HEK293 (cell line): ENCODE measurements around the gene LDAF1.
A peak's percentile ranks its signal among the peaks of the same experiment; 100 is the strongest.
"Not testable (repeated sequence)": the region's sequence is repeated elsewhere in the genome, so short reads cannot be mapped to it uniquely, and the experiment has no call there.

ENCODE experiments used
- CTCF ChIA-PET: fragments of 350-600 bp; formaldehyde crosslinking; extraction: SDS; loops from one replicate; lab custom pipeline; 2021; ENCODE audit warnings: antibody characterized with exemption; lab: Yijun Ruan, JAX
- POLR2A ChIA-PET: fragments of 300-600 bp; formaldehyde crosslinking; extraction: SDS; loops from one replicate; lab custom pipeline; 2020; ENCODE audit warnings: antibody characterized with exemption, inconsistent platforms; lab: Yijun Ruan, JAX
- H3K27ac ChIP-seq: fragments of 200-500 bp; sonication (Bioruptor generic); 2 replicates; pipeline ENCODE4 v1.5.1; 2014; ENCODE audit warnings: low read depth, low read length, control low read depth, inconsistent platforms; ENCODE audit errors: extremely low read depth
- H3K36me3 ChIP-seq, 2 experiments: fragments of 200-500 bp in 1 of 2; sonication (Bioruptor generic) in 1 of 2; 1 replicate in 1 of 2; 2 replicates in 1 of 2; pipeline ENCODE4 v1.5.1; 2014 to 2017; ENCODE audit warnings: inconsistent platforms in 2 of 2, low read length in 2 of 2; ENCODE audit not compliant: control insufficient read depth in 2 of 2, insufficient read depth in 1 of 2
- H3K4me1 ChIP-seq: fragments of 200-500 bp; sonication (Bioruptor generic); 2 replicates; pipeline ENCODE4 v1.5.1; 2014; ENCODE audit warnings: mild to moderate bottlenecking, low read length, inconsistent platforms; ENCODE audit not compliant: control insufficient read depth, insufficient read depth
- H3K4me3 ChIP-seq: 2 replicates; pipeline ENCODE4 v1.5.1; 2011; ENCODE audit warnings: low read depth, mild to moderate bottlenecking, control low read depth, low read length, moderate library complexity
- H3K9me3 ChIP-seq: fragments of 200-500 bp; sonication (Bioruptor generic); 2 replicates; pipeline ENCODE4 v1.5.1; 2014; ENCODE audit warnings: low read depth, low read length, inconsistent platforms; ENCODE audit not compliant: control insufficient read depth, insufficient read depth
- SP2 ChIP-seq: fragments of 450-650 bp; formaldehyde crosslinking; IDR thresholded peaks from 2 replicates; pipeline ENCODE4 v1.5.1; 2016; ENCODE audit warnings: missing biosample characterization, missing genetic modification characterization
- SP3 ChIP-seq: fragments of 450-650 bp; formaldehyde crosslinking; IDR thresholded peaks from 2 replicates; pipeline ENCODE4 v1.5.1; 2016; ENCODE audit warnings: missing biosample characterization, missing genetic modification characterization
- ZEB2 ChIP-seq: fragments of 450-650 bp; formaldehyde crosslinking; IDR thresholded peaks from 2 replicates; pipeline ENCODE4 v1.5.1; 2016; ENCODE audit warnings: missing biosample characterization, missing genetic modification characterization
- ZNF211 ChIP-seq: fragments of 450-650 bp; formaldehyde crosslinking; IDR thresholded peaks from 2 replicates; pipeline ENCODE4 v1.5.1; 2016; ENCODE audit warnings: low read depth, missing biosample characterization, missing genetic modification characterization
- ZNF600 ChIP-seq: fragments of 450-650 bp; formaldehyde crosslinking; IDR thresholded peaks from 2 replicates; pipeline ENCODE4 v1.5.1; 2016; ENCODE audit warnings: missing biosample characterization, missing genetic modification characterization
- TF ChIP-seq, protein P1 (sequence below): fragments of 450-650 bp; formaldehyde crosslinking; IDR thresholded peaks from 2 replicates; pipeline ENCODE4 v1.5.1; 2017; ENCODE audit warnings: missing biosample characterization, missing genetic modification characterization
- TF ChIP-seq, protein P2 (sequence below): fragments of 450-650 bp; formaldehyde crosslinking; conservative IDR thresholded peaks from 2 replicates; pipeline ENCODE4 v1.5.1; 2016; ENCODE audit warnings: low read depth, missing biosample characterization, missing genetic modification characterization
- TF ChIP-seq, protein P3 (sequence below): fragments of 450-650 bp; formaldehyde crosslinking; IDR thresholded peaks from 2 replicates; pipeline ENCODE4 v1.5.1; 2016; ENCODE audit warnings: missing biosample characterization, missing genetic modification characterization
- TF ChIP-seq, protein P4 (sequence below): fragments of 450-650 bp; formaldehyde crosslinking; IDR thresholded peaks from 2 replicates; pipeline ENCODE4 v1.5.1; 2016; ENCODE audit warnings: missing biosample characterization, missing genetic modification characterization

The LDAF1 gene

DNA sequence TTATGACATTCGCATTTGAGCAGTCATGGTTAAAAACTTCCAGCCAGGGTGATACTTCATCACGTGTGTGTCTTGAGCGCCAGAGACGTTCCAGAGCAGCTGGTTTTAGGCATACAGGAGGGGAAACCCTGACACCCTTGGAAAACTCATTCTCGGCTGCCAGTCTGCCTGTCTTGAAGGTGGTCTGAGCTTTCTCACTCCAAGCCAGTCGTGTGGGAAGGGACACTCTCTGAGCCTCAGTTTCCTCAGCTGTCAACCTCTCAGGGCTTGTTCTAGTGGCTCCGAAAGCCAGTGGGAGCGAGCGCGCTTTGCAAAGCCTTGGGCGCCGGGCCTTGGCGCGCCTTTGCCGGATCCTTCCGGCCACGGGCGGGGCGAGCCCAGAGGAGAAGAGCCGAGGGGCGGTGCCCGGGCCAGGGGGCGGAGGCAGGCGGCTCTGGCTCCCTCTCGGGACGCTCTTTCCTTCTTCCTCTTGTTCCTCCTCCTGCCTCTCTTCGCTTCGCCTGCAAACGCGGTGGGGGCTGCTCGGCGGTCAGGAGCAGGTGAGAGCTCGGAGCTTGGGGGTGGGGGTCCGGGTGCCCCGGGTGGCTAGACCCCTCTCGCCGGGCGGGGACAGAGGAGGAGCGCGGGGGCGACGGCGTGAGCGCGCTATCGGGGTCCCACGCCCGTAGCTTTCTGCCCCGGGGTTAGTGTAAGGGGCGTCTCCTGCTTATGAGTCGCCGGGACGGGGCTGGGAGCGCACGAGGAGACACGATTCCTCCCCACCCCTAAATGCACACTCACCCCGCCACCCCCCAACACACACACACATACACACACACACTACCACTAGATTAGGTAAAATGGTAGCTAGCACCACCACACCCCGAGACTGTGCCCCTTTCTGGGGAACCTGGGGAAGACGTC, at the start of gene LDAF1 (continued):
- TF ChIP-seq, protein P1, sequence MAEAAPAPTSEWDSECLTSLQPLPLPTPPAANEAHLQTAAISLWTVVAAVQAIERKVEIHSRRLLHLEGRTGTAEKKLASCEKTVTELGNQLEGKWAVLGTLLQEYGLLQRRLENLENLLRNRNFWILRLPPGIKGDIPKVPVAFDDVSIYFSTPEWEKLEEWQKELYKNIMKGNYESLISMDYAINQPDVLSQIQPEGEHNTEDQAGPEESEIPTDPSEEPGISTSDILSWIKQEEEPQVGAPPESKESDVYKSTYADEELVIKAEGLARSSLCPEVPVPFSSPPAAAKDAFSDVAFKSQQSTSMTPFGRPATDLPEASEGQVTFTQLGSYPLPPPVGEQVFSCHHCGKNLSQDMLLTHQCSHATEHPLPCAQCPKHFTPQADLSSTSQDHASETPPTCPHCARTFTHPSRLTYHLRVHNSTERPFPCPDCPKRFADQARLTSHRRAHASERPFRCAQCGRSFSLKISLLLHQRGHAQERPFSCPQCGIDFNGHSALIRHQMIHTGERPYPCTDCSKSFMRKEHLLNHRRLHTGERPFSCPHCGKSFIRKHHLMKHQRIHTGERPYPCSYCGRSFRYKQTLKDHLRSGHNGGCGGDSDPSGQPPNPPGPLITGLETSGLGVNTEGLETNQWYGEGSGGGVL (tag by site-specific recombination) = peak; percentile 25; the same call in 1 of the 2 replicates
- TF ChIP-seq SP2 (tag by site-specific recombination) (peak; percentile 85), ZEB2 (tag by site-specific recombination) (peak; percentile 19; the same call in 1 of the 2 replicates), ZNF600 (tag by site-specific recombination) (peak; percentile 94), ZNF211 (tag by site-specific recombination) (no peak), SP3 (tag by site-specific recombination) (peak; percentile 73)
- TF ChIP-seq, protein P2, sequence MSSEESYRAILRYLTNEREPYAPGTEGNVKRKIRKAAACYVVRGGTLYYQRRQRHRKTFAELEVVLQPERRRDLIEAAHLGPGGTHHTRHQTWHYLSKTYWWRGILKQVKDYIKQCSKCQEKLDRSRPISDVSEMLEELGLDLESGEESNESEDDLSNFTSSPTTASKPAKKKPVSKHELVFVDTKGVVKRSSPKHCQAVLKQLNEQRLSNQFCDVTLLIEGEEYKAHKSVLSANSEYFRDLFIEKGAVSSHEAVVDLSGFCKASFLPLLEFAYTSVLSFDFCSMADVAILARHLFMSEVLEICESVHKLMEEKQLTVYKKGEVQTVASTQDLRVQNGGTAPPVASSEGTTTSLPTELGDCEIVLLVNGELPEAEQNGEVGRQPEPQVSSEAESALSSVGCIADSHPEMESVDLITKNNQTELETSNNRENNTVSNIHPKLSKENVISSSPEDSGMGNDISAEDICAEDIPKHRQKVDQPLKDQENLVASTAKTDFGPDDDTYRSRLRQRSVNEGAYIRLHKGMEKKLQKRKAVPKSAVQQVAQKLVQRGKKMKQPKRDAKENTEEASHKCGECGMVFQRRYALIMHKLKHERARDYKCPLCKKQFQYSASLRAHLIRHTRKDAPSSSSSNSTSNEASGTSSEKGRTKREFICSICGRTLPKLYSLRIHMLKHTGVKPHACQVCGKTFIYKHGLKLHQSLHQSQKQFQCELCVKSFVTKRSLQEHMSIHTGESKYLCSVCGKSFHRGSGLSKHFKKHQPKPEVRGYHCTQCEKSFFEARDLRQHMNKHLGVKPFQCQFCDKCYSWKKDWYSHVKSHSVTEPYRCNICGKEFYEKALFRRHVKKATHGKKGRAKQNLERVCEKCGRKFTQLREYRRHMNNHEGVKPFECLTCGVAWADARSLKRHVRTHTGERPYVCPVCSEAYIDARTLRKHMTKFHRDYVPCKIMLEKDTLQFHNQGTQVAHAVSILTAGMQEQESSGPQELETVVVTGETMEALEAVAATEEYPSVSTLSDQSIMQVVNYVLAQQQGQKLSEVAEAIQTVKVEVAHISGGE (tag by site-specific recombination) = 0 out of 2 replicates have a peak, but pooled peaks have one; percentile 28
- TF ChIP-seq, protein P3, sequence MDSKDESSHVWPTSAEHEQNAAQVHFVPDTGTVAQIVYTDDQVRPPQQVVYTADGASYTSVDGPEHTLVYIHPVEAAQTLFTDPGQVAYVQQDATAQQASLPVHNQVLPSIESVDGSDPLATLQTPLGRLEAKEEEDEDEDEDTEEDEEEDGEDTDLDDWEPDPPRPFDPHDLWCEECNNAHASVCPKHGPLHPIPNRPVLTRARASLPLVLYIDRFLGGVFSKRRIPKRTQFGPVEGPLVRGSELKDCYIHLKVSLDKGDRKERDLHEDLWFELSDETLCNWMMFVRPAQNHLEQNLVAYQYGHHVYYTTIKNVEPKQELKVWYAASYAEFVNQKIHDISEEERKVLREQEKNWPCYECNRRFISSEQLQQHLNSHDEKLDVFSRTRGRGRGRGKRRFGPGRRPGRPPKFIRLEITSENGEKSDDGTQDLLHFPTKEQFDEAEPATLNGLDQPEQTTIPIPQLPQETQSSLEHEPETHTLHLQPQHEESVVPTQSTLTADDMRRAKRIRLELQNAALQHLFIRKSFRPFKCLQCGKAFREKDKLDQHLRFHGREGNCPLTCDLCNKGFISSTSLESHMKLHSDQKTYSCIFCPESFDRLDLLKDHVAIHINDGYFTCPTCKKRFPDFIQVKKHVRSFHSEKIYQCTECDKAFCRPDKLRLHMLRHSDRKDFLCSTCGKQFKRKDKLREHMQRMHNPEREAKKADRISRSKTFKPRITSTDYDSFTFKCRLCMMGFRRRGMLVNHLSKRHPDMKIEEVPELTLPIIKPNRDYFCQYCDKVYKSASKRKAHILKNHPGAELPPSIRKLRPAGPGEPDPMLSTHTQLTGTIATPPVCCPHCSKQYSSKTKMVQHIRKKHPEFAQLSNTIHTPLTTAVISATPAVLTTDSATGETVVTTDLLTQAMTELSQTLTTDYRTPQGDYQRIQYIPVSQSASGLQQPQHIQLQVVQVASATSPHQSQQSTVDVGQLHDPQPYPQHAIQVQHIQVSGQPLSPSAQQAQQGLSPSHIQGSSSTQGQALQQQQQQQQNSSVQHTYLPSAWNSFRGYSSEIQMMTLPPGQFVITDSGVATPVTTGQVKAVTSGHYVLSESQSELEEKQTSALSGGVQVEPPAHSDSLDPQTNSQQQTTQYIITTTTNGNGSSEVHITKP (tag by site-specific recombination) = peak; percentile 34; the same call in 1 of the 2 replicates
- TF ChIP-seq, protein P4, sequence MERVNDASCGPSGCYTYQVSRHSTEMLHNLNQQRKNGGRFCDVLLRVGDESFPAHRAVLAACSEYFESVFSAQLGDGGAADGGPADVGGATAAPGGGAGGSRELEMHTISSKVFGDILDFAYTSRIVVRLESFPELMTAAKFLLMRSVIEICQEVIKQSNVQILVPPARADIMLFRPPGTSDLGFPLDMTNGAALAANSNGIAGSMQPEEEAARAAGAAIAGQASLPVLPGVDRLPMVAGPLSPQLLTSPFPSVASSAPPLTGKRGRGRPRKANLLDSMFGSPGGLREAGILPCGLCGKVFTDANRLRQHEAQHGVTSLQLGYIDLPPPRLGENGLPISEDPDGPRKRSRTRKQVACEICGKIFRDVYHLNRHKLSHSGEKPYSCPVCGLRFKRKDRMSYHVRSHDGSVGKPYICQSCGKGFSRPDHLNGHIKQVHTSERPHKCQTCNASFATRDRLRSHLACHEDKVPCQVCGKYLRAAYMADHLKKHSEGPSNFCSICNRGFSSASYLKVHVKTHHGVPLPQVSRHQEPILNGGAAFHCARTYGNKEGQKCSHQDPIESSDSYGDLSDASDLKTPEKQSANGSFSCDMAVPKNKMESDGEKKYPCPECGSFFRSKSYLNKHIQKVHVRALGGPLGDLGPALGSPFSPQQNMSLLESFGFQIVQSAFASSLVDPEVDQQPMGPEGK (tag by site-specific recombination) = peak; percentile 82

DNA sequence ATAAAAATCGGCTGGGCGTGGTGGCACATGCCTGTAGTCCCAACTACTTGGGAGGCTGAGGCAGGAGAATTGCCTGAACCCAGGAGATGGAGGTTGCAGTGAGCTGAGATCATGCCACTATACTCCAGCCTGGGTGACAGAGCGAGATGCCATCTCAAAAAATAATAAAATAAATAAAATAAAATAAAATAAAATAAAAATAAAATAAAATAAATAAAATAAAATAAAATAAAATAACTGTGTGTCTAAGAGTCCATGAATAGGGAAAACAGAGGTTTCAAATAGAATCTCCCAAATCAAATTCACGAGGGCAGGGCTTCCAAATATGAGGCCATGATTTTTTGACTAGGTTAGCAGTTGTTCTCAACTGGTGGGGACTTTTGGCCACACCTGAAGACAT, 42.9 kb upstream of the LDAF1 start:
- POLR2A ChIA-PET, H3K36me3 ChIP-seq, H3K27ac ChIP-seq, H3K4me1 ChIP-seq, H3K9me3 ChIP-seq, CTCF ChIA-PET, H3K4me3 ChIP-seq: not testable (repeated sequence)
